BE2C (cell line): ENCODE results near the gene JAG2.

Source experiments
- DNase-seq: peaks from one replicate; pipeline ENCODE4 v3.0.0-alpha.2; 2020
- H3K27me3 ChIP-seq: fragments of 250-450 bp; sonication (Bioruptor Pico); 2 replicates; pipeline ENCODE4 v1.5.1; 2020; ENCODE audit warnings: mild to moderate bottlenecking
- H3K36me3 ChIP-seq: fragments of 250-450 bp; sonication (Bioruptor Pico); 2 replicates; pipeline ENCODE4 v1.5.1; 2020; ENCODE audit warnings: mild to moderate bottlenecking
- H3K4me1 ChIP-seq: fragments of 250-450 bp; sonication (Bioruptor Pico); 2 replicates; pipeline ENCODE4 v1.5.1; 2020
- H3K4me3 ChIP-seq: 2 replicates; pipeline ENCODE4 v1.5.1; 2011; ENCODE audit warnings: low read depth, low read length
- H3K9me3 ChIP-seq: fragments of 250-450 bp; sonication (Bioruptor Pico); 2 replicates; pipeline ENCODE4 v1.5.1; 2020
- CTCF ChIP-seq: IDR thresholded peaks from 2 replicates; pipeline ENCODE4 v1.5.1; 2012; ENCODE audit warnings: mild to moderate bottlenecking, low read depth, low read length

Gene JAG2

GRCh38 chr14:105150026-105150367 lies 18.6 kb downstream of the JAG2 start:
- no peak for TF ChIP-seq CTCF
- H3K4me3 ChIP-seq: no peak overlapping the region
- H3K4me1 ChIP-seq: no peaks in the 10 kb centered on the region
- H3K36me3 ChIP-seq: no peaks in the 10 kb centered on the region
- no peak for DNase-seq
- no peaks in the 10 kb centered on the region for H3K27me3 ChIP-seq
- H3K9me3 ChIP-seq: no peaks in the 10 kb centered on the region

- Histone ChIP-seq H3K27me3 (no peaks in the 10 kb centered on the region), H3K4me3 (no peak overlapping the region), H3K4me1 (no peaks in the 10 kb centered on the region), H3K36me3 (no peaks in the 10 kb centered on the region), H3K9me3 (no peaks in the 10 kb centered on the region)
- no peak for TF ChIP-seq CTCF
- peak; percentile 5 for DNase-seq
Observed at GRCh38 chr14:105149146-105149781, 19.3 kb downstream of the JAG2 start.

GRCh38 chr14:105148604-105149145 lies 19.9 kb downstream of the JAG2 start:
- H3K4me1 ChIP-seq: no peaks in the 10 kb centered on the region
- H3K4me3 ChIP-seq: no peak overlapping the region
- H3K9me3 ChIP-seq: no peaks in the 10 kb centered on the region
- peak; percentile 8 for DNase-seq
- H3K36me3 ChIP-seq: no peaks in the 10 kb centered on the region
- TF ChIP-seq CTCF: no peak
- H3K27me3 ChIP-seq: no peaks in the 10 kb centered on the region

GRCh38 chr14:105147671-105148603 lies 20.6 kb downstream of the JAG2 start:
- no peaks in the 10 kb centered on the region for H3K27me3 ChIP-seq
- no peaks in the 10 kb centered on the region for H3K4me1 ChIP-seq
- H3K36me3 ChIP-seq: no peaks in the 10 kb centered on the region
- TF ChIP-seq CTCF: no peak
- H3K9me3 ChIP-seq: no peaks in the 10 kb centered on the region
- peak; percentile 7 for DNase-seq
- H3K4me3 ChIP-seq: no peak overlapping the region

GRCh38 chr14:105146976-105147635 lies 21.5 kb downstream of the JAG2 start:
- no peaks in the 10 kb centered on the region for H3K9me3 ChIP-seq
- H3K4me1 ChIP-seq: no peaks in the 10 kb centered on the region
- H3K27me3 ChIP-seq: no peaks in the 10 kb centered on the region
- no peaks in the 10 kb centered on the region for H3K36me3 ChIP-seq
- DNase-seq: peak; percentile 8
- H3K4me3 ChIP-seq: no peak overlapping the region
- TF ChIP-seq CTCF: no peak
